CD14-positive monocyte (primary cell): Measurements from ENCODE around the gene PODN. TPM values are rescaled to one million over a fixed set of nuclear protein-coding genes. Genes with fewer than 3 reads are reported as not detected.

Source experiments
- DNase-seq, 3 donors: peaks; one replicate each; pipeline ENCODE4 v3.0.0-alpha.2; 2011 to 2022
- H2AFZ ChIP-seq: 2 replicates; pipeline ENCODE4 v1.6.0; 2012; ENCODE audit warnings: mild to moderate bottlenecking, low read depth, low read length, inconsistent platforms; ENCODE audit not compliant: insufficient read depth, poor library complexity, severe bottlenecking
- H3K27ac ChIP-seq, 2 donors: 1 replicate in 1 of 2; 2 replicates in 1 of 2; pipeline ENCODE4 v1.5.1; 2012 to 2013; ENCODE audit warnings: low read length in 2 of 2, control low read depth in 1 of 2, inconsistent platforms in 1 of 2, low read depth in 1 of 2, mild to moderate bottlenecking in 1 of 2
- H3K27me3 ChIP-seq, 2 donors: one replicate each; pipeline versions ENCODE4 v1.6.0 to v1.6.1; 2011 to 2013; ENCODE audit warnings: low read length in 2 of 2; ENCODE audit not compliant: control insufficient read depth in 2 of 2, insufficient read depth in 2 of 2
- H3K36me3 ChIP-seq, 2 donors: replicated peaks in 1 of 2; 1 replicate in 1 of 2; 2 replicates in 1 of 2; pipeline versions ENCODE4 v1.5.1 to v1.6.1; 2012 to 2013; ENCODE audit warnings: low read length in 2 of 2, control low read depth in 1 of 2, inconsistent platforms in 1 of 2, mild to moderate bottlenecking in 1 of 2; ENCODE audit not compliant: insufficient read depth in 2 of 2, control insufficient read depth in 1 of 2
- H3K4me1 ChIP-seq, 2 donors: 1 replicate in 1 of 2; 2 replicates in 1 of 2; pipeline versions ENCODE4 v1.5.1 to v1.6.1; 2012 to 2013; ENCODE audit warnings: low read length in 2 of 2, control low read depth in 1 of 2, inconsistent platforms in 1 of 2, mild to moderate bottlenecking in 1 of 2, moderate library complexity in 1 of 2; ENCODE audit not compliant: insufficient read depth in 2 of 2, control insufficient read depth in 1 of 2
- H3K4me2 ChIP-seq: replicated peaks from 2 replicates; pipeline ENCODE3; 2012; ENCODE audit warnings: low read length, moderate library complexity, mild to moderate bottlenecking; ENCODE audit not compliant: poor library complexity, severe bottlenecking; ENCODE audit errors: extremely low read depth
- H3K4me3 ChIP-seq, 3 experiments: fragments of 200-600 bp in 1 of 3; sonication (generic) in 1 of 3; replicated peaks in 1 of 3; 1 replicate in 2 of 3; 2 replicates in 1 of 3; pipeline ENCODE4 v1.5.1; 2011 to 2013; ENCODE audit warnings: low read length in 3 of 3, mild to moderate bottlenecking in 3 of 3, control low read depth in 2 of 3, low read depth in 2 of 3, inconsistent platforms in 1 of 3, moderate library complexity in 1 of 3
- H3K79me2 ChIP-seq: 2 replicates; pipeline ENCODE4 v1.6.0; 2012; ENCODE audit warnings: mild to moderate bottlenecking, control low read depth, inconsistent platforms, low read length, moderate library complexity; ENCODE audit not compliant: insufficient read depth
- H3K9ac ChIP-seq: 2 replicates; pipeline ENCODE4 v1.6.0; 2017; ENCODE audit warnings: low read length, mild to moderate bottlenecking; ENCODE audit not compliant: insufficient read depth, poor library complexity, severe bottlenecking
- H3K9me3 ChIP-seq, 2 donors: replicated peaks in 1 of 2; 1 replicate in 1 of 2; 2 replicates in 1 of 2; pipeline versions ENCODE4 v1.5.1 to v1.6.1; 2012 to 2013; ENCODE audit warnings: low read length in 2 of 2, control low read depth in 1 of 2; ENCODE audit not compliant: control insufficient read depth in 1 of 2, insufficient read depth in 1 of 2
- H4K20me1 ChIP-seq: 2 replicates; pipeline ENCODE4 v1.6.0; 2012; ENCODE audit warnings: mild to moderate bottlenecking, low read length, control low read depth, moderate library complexity; ENCODE audit not compliant: insufficient read depth
- H3K27ac Mint-ChIP-seq, 7 donors: one replicate each; pipeline ENCODE4 v1.8.0; 2020; ENCODE audit warnings: mild to moderate bottlenecking in 7 of 7, mixed read lengths in 7 of 7, moderate library complexity in 6 of 7, inconsistent platforms in 2 of 7
- H3K27me3 Mint-ChIP-seq, 3 donors: one replicate each; pipeline ENCODE4 v1.8.0; 2021 to 2022; ENCODE audit warnings: low read depth in 3 of 3, mild to moderate bottlenecking in 3 of 3, mixed read lengths in 3 of 3, moderate library complexity in 3 of 3, inconsistent platforms in 1 of 3
- H3K36me3 Mint-ChIP-seq, 2 donors: one replicate each; pipeline ENCODE4 v1.8.0; 2020; ENCODE audit warnings: mixed read lengths in 2 of 2, inconsistent platforms in 1 of 2, mild to moderate bottlenecking in 1 of 2
- H3K4me1 Mint-ChIP-seq: one replicate; pipeline ENCODE4 v1.8.0; 2020; ENCODE audit warnings: mild to moderate bottlenecking, mixed read lengths
- H3K4me3 Mint-ChIP-seq, 2 donors: one replicate each; pipeline ENCODE4 v1.8.0; 2020; ENCODE audit warnings: mild to moderate bottlenecking in 2 of 2, mixed read lengths in 2 of 2, moderate library complexity in 1 of 2
- H3K9me3 Mint-ChIP-seq, 7 donors: one replicate each; pipeline ENCODE4 v1.8.0; 2020 to 2022; ENCODE audit warnings: mixed read lengths in 7 of 7, mild to moderate bottlenecking in 6 of 7, moderate library complexity in 6 of 7, inconsistent platforms in 2 of 7
- WGBS: methylation state at CpG from one replicate; pipeline ENCODE4 v1.1.5; 2013; ENCODE audit warnings: missing lambda C conversion rate; ENCODE audit not compliant: insufficient coverage; 5-methylcytosine and 5-hydroxymethylcytosine counted together
- intact Hi-C, 2 donors: fragments of 100-400 bp; cut with micrococcal nuclease; formaldehyde crosslinking; loops; one replicate each; pipeline versions ENCODE4 v1.15.0 to v1.15.1; 2023
- polyA plus RNA-seq, 3 donors: library from polyadenylated mRNA; depleted of rRNA in 1 of 3; unstranded in 2 of 3; stranded (reverse) in 1 of 3; fragments of 300-500 nt in 2 of 3; fragments of >200 nt in 1 of 3; fragmentation: Illumina TruSeq in 2 of 3; gene quantifications; 1 replicate in 2 of 3; 2 replicates in 1 of 3; pipeline ENCODE4 v1.2.3, GENCODE V29; 2012 to 2021
- TF ChIP-seq, protein P1 (sequence below): fragments of 200-600 bp; IDR thresholded peaks from one replicate; pipeline ENCODE4 v1.8.0; 2022; ENCODE audit warnings: antibody characterized with exemption, mild to moderate bottlenecking

The PODN gene
- polyA plus RNA-seq, 3 donors: not detected

DNA sequence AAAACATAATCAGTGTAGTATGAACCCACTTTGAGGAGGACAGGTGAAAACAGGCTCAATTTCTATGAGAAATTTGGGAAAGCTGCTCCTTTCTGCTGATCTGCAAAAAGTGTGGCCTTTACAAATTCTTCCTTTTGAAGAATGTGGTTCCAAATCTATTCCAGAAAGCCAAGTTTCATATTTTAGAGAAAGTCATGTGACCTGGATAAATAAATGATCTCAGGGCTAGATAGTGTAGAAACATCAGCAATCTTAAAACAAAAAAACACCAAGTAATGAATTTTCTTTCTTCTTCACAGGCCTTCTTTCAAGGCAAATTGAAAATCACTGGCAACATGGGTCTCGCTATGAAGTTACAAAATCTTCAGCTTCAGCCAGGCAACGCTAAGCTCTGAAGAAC is 11.7 kb upstream of the PODN start:
- WGBS: no CpG with 5 or more reads among the region's 2 CpGs
- Mint-ChIP-seq H3K27me3 (no peaks in the 10 kb centered on the region), H3K36me3 (peaks cover 68 to 79% of the 10 kb centered on the region in 2 donors), H3K27ac (no peak overlapping the region), H3K4me1 (no peaks in the 10 kb centered on the region), H3K9me3 (no peaks in the 10 kb centered on the region), H3K4me3 (no peak overlapping the region)
- Histone ChIP-seq H3K4me3 (no peak overlapping the region), H3K79me2 (no peaks in the 10 kb centered on the region), H3K27ac (no peak overlapping the region), H4K20me1 (no peaks in the 10 kb centered on the region), H3K4me1 (no peaks in the 10 kb centered on the region), H3K4me2 (no peak overlapping the region), H2AFZ (no peak overlapping the region), H3K36me3 (peaks cover 31 to 83% of the 10 kb centered on the region in 2 donors), H3K9me3 (no peaks in the 10 kb centered on the region), H3K27me3 (no peaks in the 10 kb centered on the region), H3K9ac (no peak overlapping the region)
- DNase-seq: no peak
- intact Hi-C loops: no loop called here
- TF ChIP-seq, protein P1, sequence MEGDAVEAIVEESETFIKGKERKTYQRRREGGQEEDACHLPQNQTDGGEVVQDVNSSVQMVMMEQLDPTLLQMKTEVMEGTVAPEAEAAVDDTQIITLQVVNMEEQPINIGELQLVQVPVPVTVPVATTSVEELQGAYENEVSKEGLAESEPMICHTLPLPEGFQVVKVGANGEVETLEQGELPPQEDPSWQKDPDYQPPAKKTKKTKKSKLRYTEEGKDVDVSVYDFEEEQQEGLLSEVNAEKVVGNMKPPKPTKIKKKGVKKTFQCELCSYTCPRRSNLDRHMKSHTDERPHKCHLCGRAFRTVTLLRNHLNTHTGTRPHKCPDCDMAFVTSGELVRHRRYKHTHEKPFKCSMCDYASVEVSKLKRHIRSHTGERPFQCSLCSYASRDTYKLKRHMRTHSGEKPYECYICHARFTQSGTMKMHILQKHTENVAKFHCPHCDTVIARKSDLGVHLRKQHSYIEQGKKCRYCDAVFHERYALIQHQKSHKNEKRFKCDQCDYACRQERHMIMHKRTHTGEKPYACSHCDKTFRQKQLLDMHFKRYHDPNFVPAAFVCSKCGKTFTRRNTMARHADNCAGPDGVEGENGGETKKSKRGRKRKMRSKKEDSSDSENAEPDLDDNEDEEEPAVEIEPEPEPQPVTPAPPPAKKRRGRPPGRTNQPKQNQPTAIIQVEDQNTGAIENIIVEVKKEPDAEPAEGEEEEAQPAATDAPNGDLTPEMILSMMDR: no peak

- intact Hi-C loops: no loop called here
- H3K27ac Mint-ChIP-seq: no peak overlapping the region
- no peaks in the 10 kb centered on the region for H4K20me1 ChIP-seq
- DNase-seq: no peak
- no peak overlapping the region for H3K27ac ChIP-seq
- H3K4me1 Mint-ChIP-seq: no peaks in the 10 kb centered on the region
- H3K27me3 Mint-ChIP-seq: peaks cover 0 to 2% (median 2%) of the 10 kb centered on the region in 3 donors
- H3K36me3 Mint-ChIP-seq: peaks cover 63 to 70% of the 10 kb centered on the region in 2 donors
- H3K4me3 Mint-ChIP-seq: no peak overlapping the region
- no peaks in the 10 kb centered on the region for H3K4me1 ChIP-seq
- H3K9ac ChIP-seq: no peak overlapping the region
- H2AFZ ChIP-seq: no peak overlapping the region
- no peak overlapping the region for H3K4me2 ChIP-seq
- H3K9me3 Mint-ChIP-seq: no peaks in the 10 kb centered on the region
- H3K4me3 ChIP-seq: no peak overlapping the region
- TF ChIP-seq, protein P1: no peak
- H3K36me3 ChIP-seq: peaks cover 31 to 70% of the 10 kb centered on the region in 2 donors
- no peaks in the 10 kb centered on the region for H3K27me3 ChIP-seq
- H3K9me3 ChIP-seq: no peaks in the 10 kb centered on the region
- no peaks in the 10 kb centered on the region for H3K79me2 ChIP-seq
- WGBS: 89% methylated on average over 1 of the region's 1 CpG
Measured at GRCh38 chr1:53051676-53052075, 10.3 kb upstream of the PODN start.
